HepG2 (cell line): Measurements from ENCODE around the gene CKAP2L. TPM values are rescaled to one million over a fixed set of nuclear protein-coding genes. Genes with fewer than 3 reads are reported as not detected.
A peak's percentile ranks its signal among the peaks of the same experiment; 100 is the strongest.

Experiments
- ELF3 ChIP-seq: IDR thresholded peaks from 2 replicates; pipeline ENCODE4 v1.6.1; 2016; ENCODE audit warnings: missing genetic modification reagents, missing compliant biosample characterization
- GLI4 ChIP-seq: sonication (generic); formaldehyde crosslinking; IDR thresholded peaks from 2 replicates; pipeline ENCODE4 v1.5.1; 2020; ENCODE audit warnings: missing genetic modification reagents, mild to moderate bottlenecking, moderate library complexity, borderline replicate concordance
- LCORL ChIP-seq, 2 experiments: fragments of 450-650 bp in 1 of 2; sonication (generic) in 1 of 2; formaldehyde crosslinking in 1 of 2; IDR thresholded peaks; 2 replicates each; pipeline versions ENCODE4 v1.5.0 to v1.6.1; 2017 to 2020; ENCODE audit warnings: antibody characterized with exemption in 1 of 2, missing genetic modification reagents in 1 of 2
- MTA3 ChIP-seq: sonication (generic); formaldehyde crosslinking; IDR thresholded peaks from 2 replicates; pipeline ENCODE4 v1.4.0; 2020; ENCODE audit warnings: missing genetic modification reagents
- MTF1 ChIP-seq: sonication (generic); formaldehyde crosslinking; IDR thresholded peaks from 2 replicates; pipeline ENCODE4 v1.5.0; 2020; ENCODE audit warnings: missing genetic modification reagents
- NFYB ChIP-seq: sonication (generic); formaldehyde crosslinking; IDR thresholded peaks from 2 replicates; pipeline ENCODE4 v1.4.0; 2020; ENCODE audit warnings: missing genetic modification reagents
- NRL ChIP-seq: sonication (generic); formaldehyde crosslinking; IDR thresholded peaks from 2 replicates; pipeline ENCODE4 v1.5.0; 2020; ENCODE audit warnings: missing genetic modification reagents, mild to moderate bottlenecking, moderate library complexity, borderline replicate concordance
- POLR2A ChIP-seq, 2 experiments: IDR thresholded peaks; 2 replicates each; pipeline ENCODE4 v1.6.1; 2011; ENCODE audit warnings: low read depth in 2 of 2, low read length in 2 of 2, mild to moderate bottlenecking in 1 of 2, moderate library complexity in 1 of 2; ENCODE audit not compliant: insufficient read depth in 1 of 2
- RAD51 ChIP-seq: fragments of 450-650 bp; IDR thresholded peaks from 2 replicates; pipeline ENCODE4 v1.6.1; 2016; ENCODE audit warnings: borderline replicate concordance
- SP5 ChIP-seq: IDR thresholded peaks from 2 replicates; pipeline ENCODE4 v1.6.1; 2016; ENCODE audit warnings: low read depth, borderline replicate concordance
- TSC22D2 ChIP-seq: sonication (generic); formaldehyde crosslinking; IDR thresholded peaks from 2 replicates; pipeline ENCODE4 v1.5.1; 2020; ENCODE audit warnings: missing genetic modification reagents, mild to moderate bottlenecking, borderline replicate concordance
- ZBTB8A ChIP-seq: sonication (generic); formaldehyde crosslinking; IDR thresholded peaks from 2 replicates; pipeline ENCODE4 v1.4.0; 2020; ENCODE audit warnings: mild to moderate bottlenecking, low read depth, missing genetic modification reagents, borderline replicate concordance
- ZC3H13 ChIP-seq: sonication (generic); formaldehyde crosslinking; IDR thresholded peaks from 2 replicates; pipeline ENCODE4 v1.8.1; 2023; ENCODE audit warnings: mild to moderate bottlenecking, missing genetic modification reagents, moderate library complexity
- ZNF143 ChIP-seq: sonication (generic); formaldehyde crosslinking; IDR thresholded peaks from 2 replicates; pipeline ENCODE4 v1.4.0; 2020; ENCODE audit warnings: missing genetic modification reagents
- ZNF430 ChIP-seq: sonication (generic); formaldehyde crosslinking; IDR thresholded peaks from 2 replicates; pipeline ENCODE4 v1.9.0; 2021; ENCODE audit warnings: mild to moderate bottlenecking, missing genetic modification reagents
- ZNF776 ChIP-seq: sonication (generic); formaldehyde crosslinking; IDR thresholded peaks from 2 replicates; pipeline ENCODE4 v1.4.0; 2020; ENCODE audit warnings: mild to moderate bottlenecking, missing genetic modification reagents
- ZSCAN9 ChIP-seq: IDR thresholded peaks from 2 replicates; pipeline ENCODE4 v1.6.1; 2016; ENCODE audit warnings: borderline replicate concordance
- polyA plus RNA-seq, 8 experiments: library from polyadenylated mRNA; depleted of rRNA in 3 of 8; stranded (reverse) in 7 of 8; unstranded in 1 of 8; fragments of >200 nt; fragmentation: Illumina TruSeq in 4 of 8; extraction: Trizol in 4 of 8; gene quantifications; 2 replicates each; pipeline versions ENCODE4 v1.2.1 to v1.2.3, GENCODE V29; 2011 to 2016; ENCODE audit warnings: low read depth in 4 of 8, missing spikeins in 1 of 8, mixed read lengths in 1 of 8; ENCODE audit not compliant: insufficient read depth in 1 of 8
- total RNA-seq, 5 experiments: library from RNA; depleted of rRNA; stranded (reverse); fragments of >200 nt; fragmentation: Illumina TruSeq; extraction: Trizol; gene quantifications; 2 replicates each; pipeline ENCODE4 v1.2.3, GENCODE V29; 2016; ENCODE audit warnings: low read depth in 1 of 5
- TF ChIP-seq, protein P1 (sequence below): sonication (generic); formaldehyde crosslinking; IDR thresholded peaks from 2 replicates; pipeline ENCODE4 v1.8.0; 2022; ENCODE audit warnings: mild to moderate bottlenecking, missing genetic modification reagents, moderate library complexity
- TF ChIP-seq, protein P2 (sequence below): IDR thresholded peaks from 2 replicates; pipeline ENCODE4 v1.6.1; 2016; ENCODE audit warnings: missing genetic modification reagents, missing compliant biosample characterization
- TF ChIP-seq, protein P3 (sequence below): sonication (generic); formaldehyde crosslinking; IDR thresholded peaks from 2 replicates; pipeline ENCODE4 v1.4.0; 2020; ENCODE audit warnings: mild to moderate bottlenecking, missing genetic modification reagents, borderline replicate concordance
- TF ChIP-seq, protein P4 (sequence below): IDR thresholded peaks from 2 replicates; pipeline ENCODE4 v1.6.1; 2012; ENCODE audit warnings: inconsistent platforms
- TF ChIP-seq, protein P5 (sequence below): sonication (generic); formaldehyde crosslinking; IDR thresholded peaks from 2 replicates; pipeline ENCODE4 v1.4.0; 2020; ENCODE audit warnings: missing genetic modification reagents
- TF ChIP-seq, protein P6 (sequence below): sonication (generic); formaldehyde crosslinking; IDR thresholded peaks from 2 replicates; pipeline ENCODE4 v1.5.0; 2020; ENCODE audit warnings: missing genetic modification reagents

Gene CKAP2L
- total and polyA plus RNA-seq, 2 of the 13 experiments (the other 11 are each of a cell fraction or from before 2014, with no cell fraction given), result 7.1 to 9.5 TPM

DNA sequence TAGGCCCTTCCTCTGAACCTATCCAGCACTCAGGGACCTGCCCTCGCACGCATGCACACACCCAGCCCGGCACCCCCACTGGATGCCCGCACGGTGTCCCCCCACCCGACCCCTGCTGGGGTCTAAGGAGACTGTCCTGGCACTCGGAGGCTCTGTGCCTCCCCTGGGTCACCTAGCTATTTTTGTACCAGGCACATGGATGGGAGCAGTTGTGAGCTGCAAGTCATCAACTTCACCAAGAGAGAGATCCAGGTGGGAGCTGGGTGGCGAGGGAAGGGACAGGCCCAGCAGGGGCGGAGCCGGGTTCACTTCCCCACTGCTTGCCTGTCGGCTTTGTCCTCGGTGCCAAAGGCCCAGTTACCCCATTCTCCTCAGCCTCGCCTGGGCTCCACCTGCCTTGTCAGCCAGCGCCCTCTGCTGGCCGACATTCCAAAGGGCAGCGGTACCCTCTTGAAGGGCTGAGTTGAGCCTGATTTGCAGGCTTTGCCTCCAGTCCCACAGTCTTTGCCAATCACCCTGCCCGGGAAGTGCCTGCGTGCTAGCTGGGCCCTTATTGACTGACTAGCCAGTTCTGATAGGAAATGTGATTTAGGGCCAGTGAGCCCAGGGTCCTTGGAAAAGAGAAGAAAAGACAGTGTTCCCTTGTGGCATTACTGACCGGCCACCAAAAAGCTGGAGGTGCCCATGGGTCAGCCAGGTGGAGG, 37.8 kb downstream of the CKAP2L start (continued):
- TF ChIP-seq ZSCAN9 (CRISPR knock-in tag) (no peak; the same call in 1 of the 2 replicates), ZNF143 (CRISPR knock-in tag) (no peak), ZNF430 (CRISPR knock-in tag) (no peak), ELF3 (peak; percentile 77), TSC22D2 (peak; percentile 94; the same call in 1 of the 2 replicates), MTA3 (CRISPR knock-in tag) (no peak), ZC3H13 (CRISPR knock-in tag) (no peak), SP5 (CRISPR knock-in tag) (peak; percentile 84), ZBTB8A (no peak; the same call in 1 of the 2 replicates), RAD51 (no peak), NFYB (CRISPR knock-in tag) (no peak), ZNF776 (CRISPR knock-in tag) (0 out of 2 replicates have a peak, but pooled peaks have one; percentile 23), GLI4 (CRISPR knock-in tag) (no peak; the same call in 1 of the 2 replicates), POLR2A (IDR thresholded peaks at IDR 0.05; ENCODE audit: insufficient read depth in 1 of 2, low read depth in 2 of 2, low read length in 2 of 2) (no peak), LCORL (IDR thresholded peaks at IDR 0.05) (no peak), LCORL (CRISPR knock-in tag; IDR thresholded peaks at IDR 0.05) (peak; percentile 78; the same call in 1 of the 2 replicates), MTF1 (no peak), NRL (CRISPR knock-in tag) (peak; percentile 85)
- TF ChIP-seq, protein P1, sequence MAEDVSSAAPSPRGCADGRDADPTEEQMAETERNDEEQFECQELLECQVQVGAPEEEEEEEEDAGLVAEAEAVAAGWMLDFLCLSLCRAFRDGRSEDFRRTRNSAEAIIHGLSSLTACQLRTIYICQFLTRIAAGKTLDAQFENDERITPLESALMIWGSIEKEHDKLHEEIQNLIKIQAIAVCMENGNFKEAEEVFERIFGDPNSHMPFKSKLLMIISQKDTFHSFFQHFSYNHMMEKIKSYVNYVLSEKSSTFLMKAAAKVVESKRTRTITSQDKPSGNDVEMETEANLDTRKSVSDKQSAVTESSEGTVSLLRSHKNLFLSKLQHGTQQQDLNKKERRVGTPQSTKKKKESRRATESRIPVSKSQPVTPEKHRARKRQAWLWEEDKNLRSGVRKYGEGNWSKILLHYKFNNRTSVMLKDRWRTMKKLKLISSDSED (CRISPR knock-in tag), result no peak
- TF ChIP-seq, protein P2, sequence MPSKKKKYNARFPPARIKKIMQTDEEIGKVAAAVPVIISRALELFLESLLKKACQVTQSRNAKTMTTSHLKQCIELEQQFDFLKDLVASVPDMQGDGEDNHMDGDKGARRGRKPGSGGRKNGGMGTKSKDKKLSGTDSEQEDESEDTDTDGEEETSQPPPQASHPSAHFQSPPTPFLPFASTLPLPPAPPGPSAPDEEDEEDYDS (CRISPR knock-in tag), result peak; percentile 65; the same call in 1 of the 2 replicates
- TF ChIP-seq, protein P3, sequence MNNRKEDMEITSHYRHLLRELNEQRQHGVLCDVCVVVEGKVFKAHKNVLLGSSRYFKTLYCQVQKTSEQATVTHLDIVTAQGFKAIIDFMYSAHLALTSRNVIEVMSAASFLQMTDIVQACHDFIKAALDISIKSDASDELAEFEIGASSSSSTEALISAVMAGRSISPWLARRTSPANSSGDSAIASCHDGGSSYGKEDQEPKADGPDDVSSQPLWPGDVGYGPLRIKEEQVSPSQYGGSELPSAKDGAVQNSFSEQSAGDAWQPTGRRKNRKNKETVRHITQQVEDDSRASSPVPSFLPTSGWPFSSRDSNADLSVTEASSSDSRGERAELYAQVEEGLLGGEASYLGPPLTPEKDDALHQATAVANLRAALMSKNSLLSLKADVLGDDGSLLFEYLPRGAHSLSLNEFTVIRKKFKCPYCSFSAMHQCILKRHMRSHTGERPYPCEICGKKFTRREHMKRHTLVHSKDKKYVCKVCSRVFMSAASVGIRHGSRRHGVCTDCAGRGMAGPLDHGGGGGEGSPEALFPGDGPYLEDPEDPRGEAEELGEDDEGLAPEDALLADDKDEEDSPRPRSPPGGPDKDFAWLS (CRISPR knock-in tag), result 0 out of 2 replicates have a peak, but pooled peaks have one; percentile 56
- TF ChIP-seq, protein P4, sequence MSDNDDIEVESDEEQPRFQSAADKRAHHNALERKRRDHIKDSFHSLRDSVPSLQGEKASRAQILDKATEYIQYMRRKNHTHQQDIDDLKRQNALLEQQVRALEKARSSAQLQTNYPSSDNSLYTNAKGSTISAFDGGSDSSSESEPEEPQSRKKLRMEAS, result peak; percentile 81
- TF ChIP-seq, protein P5, sequence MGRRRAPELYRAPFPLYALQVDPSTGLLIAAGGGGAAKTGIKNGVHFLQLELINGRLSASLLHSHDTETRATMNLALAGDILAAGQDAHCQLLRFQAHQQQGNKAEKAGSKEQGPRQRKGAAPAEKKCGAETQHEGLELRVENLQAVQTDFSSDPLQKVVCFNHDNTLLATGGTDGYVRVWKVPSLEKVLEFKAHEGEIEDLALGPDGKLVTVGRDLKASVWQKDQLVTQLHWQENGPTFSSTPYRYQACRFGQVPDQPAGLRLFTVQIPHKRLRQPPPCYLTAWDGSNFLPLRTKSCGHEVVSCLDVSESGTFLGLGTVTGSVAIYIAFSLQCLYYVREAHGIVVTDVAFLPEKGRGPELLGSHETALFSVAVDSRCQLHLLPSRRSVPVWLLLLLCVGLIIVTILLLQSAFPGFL, result no peak
- TF ChIP-seq, protein P6, sequence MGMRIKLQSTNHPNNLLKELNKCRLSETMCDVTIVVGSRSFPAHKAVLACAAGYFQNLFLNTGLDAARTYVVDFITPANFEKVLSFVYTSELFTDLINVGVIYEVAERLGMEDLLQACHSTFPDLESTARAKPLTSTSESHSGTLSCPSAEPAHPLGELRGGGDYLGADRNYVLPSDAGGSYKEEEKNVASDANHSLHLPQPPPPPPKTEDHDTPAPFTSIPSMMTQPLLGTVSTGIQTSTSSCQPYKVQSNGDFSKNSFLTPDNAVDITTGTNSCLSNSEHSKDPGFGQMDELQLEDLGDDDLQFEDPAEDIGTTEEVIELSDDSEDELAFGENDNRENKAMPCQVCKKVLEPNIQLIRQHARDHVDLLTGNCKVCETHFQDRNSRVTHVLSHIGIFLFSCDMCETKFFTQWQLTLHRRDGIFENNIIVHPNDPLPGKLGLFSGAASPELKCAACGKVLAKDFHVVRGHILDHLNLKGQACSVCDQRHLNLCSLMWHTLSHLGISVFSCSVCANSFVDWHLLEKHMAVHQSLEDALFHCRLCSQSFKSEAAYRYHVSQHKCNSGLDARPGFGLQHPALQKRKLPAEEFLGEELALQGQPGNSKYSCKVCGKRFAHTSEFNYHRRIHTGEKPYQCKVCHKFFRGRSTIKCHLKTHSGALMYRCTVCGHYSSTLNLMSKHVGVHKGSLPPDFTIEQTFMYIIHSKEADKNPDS, result no peak
